Common myeloid progenitor, CD34-positive (primary cell): ENCODE results near the gene C3orf38.
A peak's percentile ranks its signal among the peaks of the same experiment; 100 is the strongest.

ENCODE experiments used
- CTCF ChIA-PET: fragments of 350-600 bp; sonication (Branson Sonifier 250); formaldehyde crosslinking; loops from one replicate; lab custom pipeline; 2021; ENCODE audit warnings: antibody characterized with exemption; lab: Charles Lee
- POLR2A ChIA-PET: fragments of 350-600 bp; sonication (Branson Sonifier 250); formaldehyde crosslinking; loops from one replicate; lab custom pipeline; 2021; ENCODE audit warnings: antibody characterized with exemption; lab: Charles Lee
- DNase-seq, 3 donors: peaks; one replicate each; pipeline versions ENCODE4 v3.0.0 to v3.0.0-alpha.2; 2013
- H3K27ac ChIP-seq, 2 experiments: 1 replicate in 1 of 2; 2 replicates in 1 of 2; pipeline ENCODE4 v1.7.0; 2013; ENCODE audit warnings: inconsistent platforms in 2 of 2, low read length in 2 of 2, mild to moderate bottlenecking in 2 of 2, low read depth in 1 of 2, moderate library complexity in 1 of 2; ENCODE audit not compliant: severe bottlenecking in 2 of 2, insufficient read depth in 1 of 2, poor library complexity in 1 of 2
- H3K27me3 ChIP-seq, 5 experiments: replicated peaks in 2 of 5; 1 replicate in 3 of 5; 2 replicates in 2 of 5; pipeline versions ENCODE4 v1.6.1 to v1.7.0; 2013; ENCODE audit warnings: low read length in 4 of 5, mild to moderate bottlenecking in 2 of 5, moderate library complexity in 2 of 5, inconsistent platforms in 1 of 5; ENCODE audit not compliant: insufficient read depth in 5 of 5, control insufficient read depth in 4 of 5
- H3K36me3 ChIP-seq, 4 experiments: 1 replicate in 2 of 4; 2 replicates in 2 of 4; pipeline versions ENCODE4 v1.6.1 to v1.7.0; 2013; ENCODE audit warnings: low read length in 3 of 4, control low read depth in 1 of 4, mild to moderate bottlenecking in 1 of 4; ENCODE audit not compliant: control insufficient read depth in 4 of 4, insufficient read depth in 4 of 4
- H3K4me1 ChIP-seq, 4 experiments: 1 replicate in 3 of 4; 2 replicates in 1 of 4; pipeline versions ENCODE4 v1.6.1 to v1.7.1; 2013; ENCODE audit warnings: low read length in 3 of 4, mild to moderate bottlenecking in 3 of 4, control low read depth in 1 of 4, inconsistent platforms in 1 of 4, moderate library complexity in 1 of 4; ENCODE audit not compliant: control insufficient read depth in 4 of 4, insufficient read depth in 4 of 4; ENCODE audit errors: control extremely low read depth in 1 of 4
- H3K4me3 ChIP-seq, 7 experiments: 1 replicate in 4 of 7; 2 replicates in 3 of 7; pipeline versions ENCODE4 v1.5.1 to v1.7.0; 2013; ENCODE audit warnings: mild to moderate bottlenecking in 7 of 7, low read length in 6 of 7, moderate library complexity in 6 of 7, inconsistent platforms in 2 of 7, low read depth in 2 of 7, control low read depth in 1 of 7; ENCODE audit not compliant: insufficient read depth in 4 of 7, control insufficient read depth in 1 of 7; ENCODE audit errors: extremely low read depth in 1 of 7
- H3K9me3 ChIP-seq, 5 experiments: 1 replicate in 4 of 5; 2 replicates in 1 of 5; pipeline versions ENCODE4 v1.6.1 to v1.7.1; 2013; ENCODE audit warnings: low read length in 4 of 5, mild to moderate bottlenecking in 2 of 5, inconsistent platforms in 1 of 5, low read depth in 1 of 5, moderate library complexity in 1 of 5; ENCODE audit not compliant: control insufficient read depth in 4 of 5, insufficient read depth in 2 of 5; ENCODE audit errors: control extremely low read depth in 1 of 5
- WGBS: methylation state at CpG from one replicate; pipeline ENCODE4 v1.1.5; 2013; ENCODE audit not compliant: insufficient coverage; 5-methylcytosine and 5-hydroxymethylcytosine counted together

C3orf38 gene

GRCh38 chr3:88150806-88151205 is 1.0 kb downstream of the C3orf38 start:
- H3K36me3 ChIP-seq = peaks cover under 1 to 18% (median 12%) of the 10 kb centered on the region in 4 experiments
- ChIA-PET POLR2A (no interaction called here), CTCF (interaction anchor here (1.0 to 2.8 kb wide), 4 partner anchors 19 to 90 kb away, joined by 3 to 9 read pairs (median 4); no protein-coding TSS in a partner anchor)
- H3K4me3 ChIP-seq = peak overlapping the region in 6 of 7 experiments; percentile 91 to 100 (median 98)
- no peaks in the 10 kb centered on the region for H3K27me3 ChIP-seq
- WGBS = 0% methylated on average over 1 of the region's 6 CpGs
- peaks cover 10 to 30% (median 19%) of the 10 kb centered on the region in 4 experiments for H3K4me1 ChIP-seq
- H3K27ac ChIP-seq = peak overlapping the region; percentile 85 to 95
- H3K9me3 ChIP-seq = no peaks in the 10 kb centered on the region
- DNase-seq = peak; percentile 52 to 86 (median 73)

- Histone ChIP-seq H3K36me3 (peaks cover 6 to 23% (median 16%) of the 10 kb centered on the region in 4 experiments), H3K9me3 (no peaks in the 10 kb centered on the region), H3K27me3 (no peaks in the 10 kb centered on the region), H3K27ac (peak overlapping the region in 1 of 2 experiments; percentile 41), H3K4me1 (peaks cover 10 to 30% (median 19%) of the 10 kb centered on the region in 4 experiments), H3K4me3 (peak overlapping the region in 6 of 7 experiments; percentile 47 to 100 (median 98))
- WGBS = 40% methylated on average over 1 of the region's 4 CpGs
- DNase-seq = peak in 2 of 3 donors; percentile 24 to 33
- ChIA-PET CTCF (interaction anchor here (1.0 to 2.8 kb wide), 3 partner anchors 20 to 91 kb away, joined by 3 to 9 read pairs (median 5); no protein-coding TSS in a partner anchor), POLR2A (no interaction called here)
Observed at GRCh38 chr3:88151358-88151757, 1.6 kb downstream of the C3orf38 start.

- Histone ChIP-seq H3K27ac (no peak overlapping the region), H3K36me3 (peaks cover 9 to 36% (median 26%) of the 10 kb centered on the region in 4 experiments), H3K27me3 (no peaks in the 10 kb centered on the region), H3K9me3 (no peaks in the 10 kb centered on the region), H3K4me1 (peaks cover 7 to 28% (median 16%) of the 10 kb centered on the region in 4 experiments), H3K4me3 (no peak overlapping the region)
- POLR2A ChIA-PET = no interaction called here
- WGBS = no CpG with 5 or more reads among the region's 2 CpGs
- peak in 2 of 3 donors; percentile 6 to 11 for DNase-seq
- CTCF ChIA-PET = no interaction called here
Observed at GRCh38 chr3:88152841-88153240, 3.1 kb downstream of the C3orf38 start.

GRCh38 chr3:88166419-88166971 is 16.7 kb downstream of the C3orf38 start:
- Histone ChIP-seq H3K27me3 (no peaks in the 10 kb centered on the region), H3K9me3 (no peaks in the 10 kb centered on the region), H3K36me3 (peaks cover 4 to 10% (median 6%) of the 10 kb centered on the region in 4 experiments), H3K4me3 (no peak overlapping the region), H3K27ac (no peak overlapping the region), H3K4me1 (no peaks in the 10 kb centered on the region)
- WGBS = no CpG with 5 or more reads among the region's 2 CpGs
- DNase-seq = no peak
- ChIA-PET POLR2A (no interaction called here), CTCF (interaction anchor here (1.9 kb wide), 1 partner anchor 12 kb away, joined by 4 read pairs; no protein-coding TSS in a partner anchor)

- no peak overlapping the region for H3K27ac ChIP-seq
- DNase-seq = no peak
- no peak overlapping the region for H3K4me3 ChIP-seq
- peaks cover 2 to 10% (median 4%) of the 10 kb centered on the region in 4 experiments for H3K36me3 ChIP-seq
- 100% methylated on average over 3 of the region's 6 CpGs for WGBS
- ChIA-PET CTCF (interaction anchor here (0.6 to 1.9 kb wide), 3 partner anchors 11 to 344 kb away, joined by 4 to 5 read pairs (median 4); no protein-coding TSS in a partner anchor), POLR2A (no interaction called here)
- no peaks in the 10 kb centered on the region for H3K4me1 ChIP-seq
- H3K9me3 ChIP-seq = no peaks in the 10 kb centered on the region
- H3K27me3 ChIP-seq = no peaks in the 10 kb centered on the region
Observed at GRCh38 chr3:88167173-88167572, 17.4 kb downstream of the C3orf38 start.

- no peak for DNase-seq
- POLR2A ChIA-PET = no interaction called here
- CTCF ChIA-PET = interaction anchor here (0.6 to 1.9 kb wide), 3 partner anchors 11 to 345 kb away, joined by 4 to 5 read pairs (median 4); no protein-coding TSS in a partner anchor
- Histone ChIP-seq H3K27ac (no peak overlapping the region), H3K27me3 (no peaks in the 10 kb centered on the region), H3K36me3 (peaks cover 0 to 10% (median 4%) of the 10 kb centered on the region in 4 experiments), H3K4me1 (no peaks in the 10 kb centered on the region), H3K9me3 (no peaks in the 10 kb centered on the region), H3K4me3 (no peak overlapping the region)
- WGBS = 88% methylated on average over 1 of the region's 2 CpGs
Observed at GRCh38 chr3:88167704-88168103, 17.9 kb downstream of the C3orf38 start.

- 70% methylated on average over 3 of the region's 5 CpGs for WGBS
- Histone ChIP-seq H3K27ac (no peak overlapping the region), H3K9me3 (no peaks in the 10 kb centered on the region), H3K4me3 (no peak overlapping the region), H3K4me1 (no peaks in the 10 kb centered on the region), H3K27me3 (no peaks in the 10 kb centered on the region), H3K36me3 (peaks cover 0 to 10% (median 4%) of the 10 kb centered on the region in 4 experiments)
- ChIA-PET POLR2A (no interaction called here), CTCF (interaction anchor here (1.6 kb wide), 1 partner anchor 10 kb away, joined by 5 read pairs; no protein-coding TSS in a partner anchor)
- no peak for DNase-seq
Observed at GRCh38 chr3:88168171-88168570, 18.4 kb downstream of the C3orf38 start.
